ENCODE measurements around the gene CDC42BPB. TPM values are rescaled to one million over a fixed set of nuclear protein-coding genes. Genes with fewer than 3 reads are reported as not detected.
A peak's percentile ranks its signal among the peaks of the same experiment; 100 is the strongest.

The CDC42BPB gene
- total and polyA plus RNA-seq, 2 of the 13 experiments (the other 11 are each of a cell fraction or from before 2014, with no cell fraction given): 19.7 to 32.3 TPM

DNA sequence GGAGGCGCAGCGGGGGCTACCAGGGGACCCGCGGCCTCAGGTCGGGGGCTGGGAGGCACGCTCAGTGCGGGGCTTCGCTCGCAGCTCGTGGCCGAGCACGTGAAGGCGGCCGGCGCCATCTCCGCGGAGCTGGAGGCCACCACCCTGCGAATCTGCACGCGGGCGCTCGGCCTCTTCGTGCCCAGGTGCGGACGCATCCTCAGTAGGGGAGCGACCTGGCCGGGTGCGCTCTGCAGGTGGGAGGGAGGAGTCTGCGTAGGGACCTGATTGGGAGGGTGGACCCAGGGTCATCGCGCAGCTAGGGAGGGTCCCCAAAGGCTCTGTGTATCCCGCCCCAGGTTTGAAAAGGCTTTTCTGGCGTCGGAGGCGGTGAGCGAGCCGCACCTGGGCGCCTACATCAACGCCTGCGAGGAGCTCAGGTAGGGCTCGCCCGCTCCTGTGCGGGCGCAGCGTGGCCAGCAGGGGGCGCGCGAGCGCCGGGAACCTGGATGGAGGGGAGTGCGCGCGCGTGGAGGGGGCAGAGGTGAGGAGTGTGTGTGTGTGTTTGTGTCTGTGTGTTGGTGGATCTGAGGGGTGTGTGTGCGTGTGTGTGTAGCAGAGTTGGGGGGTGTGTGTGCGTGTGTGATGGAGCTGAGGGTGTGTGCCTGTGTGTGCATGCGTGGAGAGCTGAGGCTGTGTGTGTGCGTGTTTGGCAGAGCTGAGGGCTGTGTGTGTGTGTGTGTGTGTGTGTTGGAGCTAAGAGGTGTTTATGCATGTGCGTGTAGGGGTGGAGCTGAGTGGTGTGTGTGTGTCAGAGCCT lies 47.5 kb upstream of the CDC42BPB start (continued):
- no peak for TF ChIP-seq KLF12 (CRISPR knock-in tag; IDR thresholded peaks at IDR 0.05; ENCODE audit: borderline replicate concordance)
- no peak for TF ChIP-seq ZNF747 (CRISPR knock-in tag; IDR thresholded peaks at IDR 0.05; ENCODE audit: borderline replicate concordance)
- no peak for TF ChIP-seq ZNF124 (CRISPR knock-in tag; IDR thresholded peaks at IDR 0.05)
- TF ChIP-seq, protein P1, sequence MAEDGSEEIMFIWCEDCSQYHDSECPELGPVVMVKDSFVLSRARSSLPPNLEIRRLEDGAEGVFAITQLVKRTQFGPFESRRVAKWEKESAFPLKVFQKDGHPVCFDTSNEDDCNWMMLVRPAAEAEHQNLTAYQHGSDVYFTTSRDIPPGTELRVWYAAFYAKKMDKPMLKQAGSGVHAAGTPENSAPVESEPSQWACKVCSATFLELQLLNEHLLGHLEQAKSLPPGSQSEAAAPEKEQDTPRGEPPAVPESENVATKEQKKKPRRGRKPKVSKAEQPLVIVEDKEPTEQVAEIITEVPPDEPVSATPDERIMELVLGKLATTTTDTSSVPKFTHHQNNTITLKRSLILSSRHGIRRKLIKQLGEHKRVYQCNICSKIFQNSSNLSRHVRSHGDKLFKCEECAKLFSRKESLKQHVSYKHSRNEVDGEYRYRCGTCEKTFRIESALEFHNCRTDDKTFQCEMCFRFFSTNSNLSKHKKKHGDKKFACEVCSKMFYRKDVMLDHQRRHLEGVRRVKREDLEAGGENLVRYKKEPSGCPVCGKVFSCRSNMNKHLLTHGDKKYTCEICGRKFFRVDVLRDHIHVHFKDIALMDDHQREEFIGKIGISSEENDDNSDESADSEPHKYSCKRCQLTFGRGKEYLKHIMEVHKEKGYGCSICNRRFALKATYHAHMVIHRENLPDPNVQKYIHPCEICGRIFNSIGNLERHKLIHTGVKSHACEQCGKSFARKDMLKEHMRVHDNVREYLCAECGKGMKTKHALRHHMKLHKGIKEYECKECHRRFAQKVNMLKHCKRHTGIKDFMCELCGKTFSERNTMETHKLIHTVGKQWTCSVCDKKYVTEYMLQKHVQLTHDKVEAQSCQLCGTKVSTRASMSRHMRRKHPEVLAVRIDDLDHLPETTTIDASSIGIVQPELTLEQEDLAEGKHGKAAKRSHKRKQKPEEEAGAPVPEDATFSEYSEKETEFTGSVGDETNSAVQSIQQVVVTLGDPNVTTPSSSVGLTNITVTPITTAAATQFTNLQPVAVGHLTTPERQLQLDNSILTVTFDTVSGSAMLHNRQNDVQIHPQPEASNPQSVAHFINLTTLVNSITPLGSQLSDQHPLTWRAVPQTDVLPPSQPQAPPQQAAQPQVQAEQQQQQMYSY (CRISPR knock-in tag; IDR thresholded peaks at IDR 0.05): no peak
- no peak for TF ChIP-seq ZBTB34 (CRISPR knock-in tag; IDR thresholded peaks at IDR 0.05)
- TF ChIP-seq THAP11 (CRISPR knock-in tag; IDR thresholded peaks at IDR 0.05): no peak
- TF ChIP-seq ZSCAN31 (CRISPR knock-in tag; IDR thresholded peaks at IDR 0.05; ENCODE audit: low read depth): no peak; the same call in 1 of the 2 replicates
- TF ChIP-seq SETDB1 (CRISPR knock-in tag; IDR thresholded peaks at IDR 0.05; ENCODE audit: borderline replicate concordance): no peak
- no peak for TF ChIP-seq MEIS1 (CRISPR knock-in tag; IDR thresholded peaks at IDR 0.05; ENCODE audit: borderline replicate concordance)
- no peak for TF ChIP-seq ZBTB46 (CRISPR knock-in tag; IDR thresholded peaks at IDR 0.05; ENCODE audit: borderline replicate concordance)
- no peak for TF ChIP-seq MIER3 (CRISPR knock-in tag; IDR thresholded peaks at IDR 0.05; ENCODE audit: borderline replicate concordance)
- TF ChIP-seq NFKBIZ (CRISPR knock-in tag; IDR thresholded peaks at IDR 0.05): no peak
- TF ChIP-seq, protein P2, sequence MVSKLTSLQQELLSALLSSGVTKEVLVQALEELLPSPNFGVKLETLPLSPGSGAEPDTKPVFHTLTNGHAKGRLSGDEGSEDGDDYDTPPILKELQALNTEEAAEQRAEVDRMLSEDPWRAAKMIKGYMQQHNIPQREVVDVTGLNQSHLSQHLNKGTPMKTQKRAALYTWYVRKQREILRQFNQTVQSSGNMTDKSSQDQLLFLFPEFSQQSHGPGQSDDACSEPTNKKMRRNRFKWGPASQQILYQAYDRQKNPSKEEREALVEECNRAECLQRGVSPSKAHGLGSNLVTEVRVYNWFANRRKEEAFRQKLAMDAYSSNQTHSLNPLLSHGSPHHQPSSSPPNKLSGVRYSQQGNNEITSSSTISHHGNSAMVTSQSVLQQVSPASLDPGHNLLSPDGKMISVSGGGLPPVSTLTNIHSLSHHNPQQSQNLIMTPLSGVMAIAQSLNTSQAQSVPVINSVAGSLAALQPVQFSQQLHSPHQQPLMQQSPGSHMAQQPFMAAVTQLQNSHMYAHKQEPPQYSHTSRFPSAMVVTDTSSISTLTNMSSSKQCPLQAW (CRISPR knock-in tag; IDR thresholded peaks at IDR 0.05): no peak
- no peak for TF ChIP-seq ZNF761 (CRISPR knock-in tag; conservative IDR thresholded peaks at IDR 0.05)
- no peak for TF ChIP-seq CBX1 (IDR thresholded peaks at IDR 0.05; ENCODE audit: low read depth)
- TF ChIP-seq, protein P3, sequence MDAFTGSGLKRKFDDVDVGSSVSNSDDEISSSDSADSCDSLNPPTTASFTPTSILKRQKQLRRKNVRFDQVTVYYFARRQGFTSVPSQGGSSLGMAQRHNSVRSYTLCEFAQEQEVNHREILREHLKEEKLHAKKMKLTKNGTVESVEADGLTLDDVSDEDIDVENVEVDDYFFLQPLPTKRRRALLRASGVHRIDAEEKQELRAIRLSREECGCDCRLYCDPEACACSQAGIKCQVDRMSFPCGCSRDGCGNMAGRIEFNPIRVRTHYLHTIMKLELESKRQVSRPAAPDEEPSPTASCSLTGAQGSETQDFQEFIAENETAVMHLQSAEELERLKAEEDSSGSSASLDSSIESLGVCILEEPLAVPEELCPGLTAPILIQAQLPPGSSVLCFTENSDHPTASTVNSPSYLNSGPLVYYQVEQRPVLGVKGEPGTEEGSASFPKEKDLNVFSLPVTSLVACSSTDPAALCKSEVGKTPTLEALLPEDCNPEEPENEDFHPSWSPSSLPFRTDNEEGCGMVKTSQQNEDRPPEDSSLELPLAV (CRISPR knock-in tag; conservative IDR thresholded peaks at IDR 0.05; ENCODE audit: low read depth): no peak
- peak; percentile 20; the same call in 1 of the 2 replicates for TF ChIP-seq TFAP4 (IDR thresholded peaks at IDR 0.05; ENCODE audit: borderline replicate concordance, low read depth)
- no peak for TF ChIP-seq ZNF510 (CRISPR knock-in tag; IDR thresholded peaks at IDR 0.05; ENCODE audit: low read depth)
